K562 (cell line): ENCODE measurements around the gene PLXNB3. TPM values are rescaled to one million over a fixed set of nuclear protein-coding genes. Genes with fewer than 3 reads are reported as not detected.
"Not testable (repeated sequence)": the region's sequence is repeated elsewhere in the genome, so short reads cannot be mapped to it uniquely, and the experiment has no call there.

Source experiments
- ATAC-seq: fragments of 200-7000 bp; cut with Tn5 transposase; 3 replicates; pipeline ENCODE4 v1.9.1; 2020; ENCODE audit warnings: moderate library complexity
- BruUV-seq: library from RNA; stranded (reverse); fragments of 400-500 nt; replicated peaks from 2 replicates; lab custom pipeline; 2021; lab: Mats Ljungman, UMichigan
- CTCF ChIA-PET: fragments of 300-600 bp; formaldehyde crosslinking; extraction: SDS; loops from one replicate; lab custom pipeline; 2021; ENCODE audit warnings: low intra/inter-chr PET ratio; lab: Yijun Ruan, JAX
- POLR2A ChIA-PET: fragments of 300-600, 350-650 bp; sonication (Branson Sonifier 250); formaldehyde crosslinking; extraction: SDS; loops from one replicate; lab custom pipeline; 2021; ENCODE audit warnings: antibody characterized with exemption, inconsistent platforms; lab: Yijun Ruan, JAX
- DNase-seq, 4 experiments: peaks; one replicate each; pipeline versions ENCODE4 v3.0.0 to v3.0.0-alpha.2; 2011 to 2018; ENCODE audit warnings: low spot score in 3 of 4, mixed read lengths in 3 of 4; ENCODE audit errors: extremely low read depth in 1 of 4
- FAIRE-seq: peaks from 2 replicates; lab custom pipeline; 2011; peaks lifted over from hg19 to GRCh38; lab: Jason Lieb, UNC
- H2AFZ ChIP-seq: 2 replicates; pipeline ENCODE4 v1.6.0; 2011; ENCODE audit warnings: low read depth, low read length, control low read depth, inconsistent platforms
- H3K27ac ChIP-seq: fragments of 200-600 bp; 3 replicates; pipeline ENCODE4 v1.8.0; 2011; ENCODE audit warnings: low read depth, mild to moderate bottlenecking, control low read depth, inconsistent platforms, low read length, moderate library complexity, mixed read lengths; ENCODE audit errors: extremely low read depth
- H3K27me3 ChIP-seq, 2 experiments: fragments of 300-600 bp in 1 of 2; 2 replicates in 1 of 2; 3 replicates in 1 of 2; pipeline versions ENCODE4 v1.6.0 to v1.8.0; 2011; ENCODE audit warnings: inconsistent platforms in 2 of 2, low read length in 2 of 2, mild to moderate bottlenecking in 1 of 2, mixed read lengths in 1 of 2, moderate library complexity in 1 of 2; ENCODE audit not compliant: control insufficient read depth in 2 of 2, insufficient read depth in 2 of 2
- H3K36me3 ChIP-seq: fragments of 300-600 bp; 3 replicates; pipeline ENCODE4 v1.8.0; 2011; ENCODE audit warnings: mild to moderate bottlenecking, low read length, inconsistent platforms; ENCODE audit not compliant: control insufficient read depth, insufficient read depth
- H3K4me1 ChIP-seq, 2 experiments: fragments of 200-600 bp in 1 of 2; replicated peaks in 1 of 2; 2 replicates in 1 of 2; 3 replicates in 1 of 2; pipeline versions ENCODE4 v1.5.1 to v1.8.0; 2011; ENCODE audit warnings: inconsistent platforms in 2 of 2, low read length in 2 of 2, mild to moderate bottlenecking in 1 of 2, mixed read lengths in 1 of 2, moderate library complexity in 1 of 2; ENCODE audit not compliant: control insufficient read depth in 2 of 2, insufficient read depth in 2 of 2
- H3K4me2 ChIP-seq: 2 replicates; pipeline ENCODE4 v1.6.1; 2011; ENCODE audit warnings: low read length, control low read depth, inconsistent platforms, mixed read lengths; ENCODE audit not compliant: insufficient read depth
- H3K4me3 ChIP-seq: fragments of 200-600 bp; sonication (generic), shearing (Covaris generic); 2 replicates; pipeline ENCODE4 v1.5.1; 2016; ENCODE audit warnings: control low read depth, inconsistent platforms
- H3K79me2 ChIP-seq: fragments of 200-600 bp; 3 replicates; pipeline ENCODE4 v1.8.0; 2011; ENCODE audit warnings: low read length, inconsistent platforms; ENCODE audit not compliant: control insufficient read depth, insufficient read depth
- H3K9ac ChIP-seq, 2 experiments: 2 replicates each; pipeline versions ENCODE4 v1.6.0 to v1.6.1; 2011; ENCODE audit warnings: low read depth in 2 of 2, low read length in 2 of 2, control low read depth in 1 of 2, inconsistent platforms in 1 of 2, mild to moderate bottlenecking in 1 of 2, mixed read lengths in 1 of 2; ENCODE audit not compliant: insufficient read depth in 1 of 2
- H3K9me1 ChIP-seq: one replicate; pipeline ENCODE4 v1.6.0; 2011; ENCODE audit warnings: inconsistent platforms, mild to moderate bottlenecking, low read length, moderate library complexity; ENCODE audit not compliant: control insufficient read depth, insufficient read depth
- H3K9me3 ChIP-seq: replicated peaks from 2 replicates; pipeline ENCODE4 v1.5.1; 2011; ENCODE audit warnings: low read depth, low read length, inconsistent platforms; ENCODE audit not compliant: control insufficient read depth, insufficient read depth
- H4K20me1 ChIP-seq: replicated peaks from 2 replicates; pipeline ENCODE4 v1.6.1; 2011; ENCODE audit warnings: low read length, inconsistent platforms, mixed read lengths; ENCODE audit not compliant: control insufficient read depth, insufficient read depth
- HDGF ChIP-seq: fragments of 450-650 bp; IDR thresholded peaks from 2 replicates; pipeline ENCODE4 v1.6.1; 2016
- PTTG1 ChIP-seq: fragments of 450-650 bp; IDR thresholded peaks from 2 replicates; pipeline ENCODE4 v1.6.1; 2016; ENCODE audit warnings: low read depth, mild to moderate bottlenecking, missing genetic modification characterization, missing compliant biosample characterization
- SRSF1 ChIP-seq: fragments of 200-400 bp; formaldehyde crosslinking; IDR thresholded peaks from 2 replicates; pipeline ENCODE4 v1.6.1; 2017; ENCODE audit warnings: mild to moderate bottlenecking, low read depth, low read length, moderate library complexity
- TEAD1 ChIP-seq, 2 experiments: fragments of 450-650 bp in 1 of 2; sonication (generic) in 1 of 2; formaldehyde crosslinking; IDR thresholded peaks; 2 replicates each; pipeline versions ENCODE4 v1.4.0 to v1.8.0; 2020 to 2022; ENCODE audit warnings: mild to moderate bottlenecking in 2 of 2, missing genetic modification reagents in 1 of 2
- U2AF2 ChIP-seq: fragments of 200-400 bp; formaldehyde crosslinking; optimal IDR thresholded peaks from 2 replicates; pipeline ENCODE3; 2017; ENCODE audit warnings: low read depth, mild to moderate bottlenecking, low read length
- ZFP30 ChIP-seq: fragments of 250-450 bp; sonication (Bioruptor Pico); IDR thresholded peaks from 2 replicates; pipeline ENCODE4 v1.8.0; 2022; ENCODE audit warnings: moderate library complexity, mild to moderate bottlenecking, inconsistent platforms, borderline replicate concordance
- WGBS: fragments of 100-300 bp; shearing (Covaris generic); methylation state at CpG from one replicate; pipeline ENCODE4 v1.1.6; 2016; ENCODE audit warnings: low coverage, mixed read lengths; ENCODE audit not compliant: insufficient coverage; ENCODE audit errors: missing lambda C conversion rate; 5-methylcytosine and 5-hydroxymethylcytosine counted together
- in situ Hi-C: fragments of 300-500 bp; cut with MboI; formaldehyde crosslinking; loops from 4 replicates; pipeline ENCODE4 v1.15.0; 2018; ENCODE audit warnings: inconsistent platforms, mixed read lengths
- intact Hi-C: fragments of 100-400 bp; cut with micrococcal nuclease; formaldehyde crosslinking; loops from 2 replicates; pipeline ENCODE4 v1.14.2; 2022
- polyA plus RNA-seq, 8 experiments: library from polyadenylated mRNA; depleted of rRNA in 4 of 8; stranded (reverse) in 5 of 8; unstranded in 3 of 8; fragments of >200 nt; fragmentation: Nextera tagmentation in 2 of 8; fragmentation: Illumina TruSeq in 1 of 8; extraction: Ambion mirVana in 2 of 8; extraction: Trizol in 1 of 8; gene quantifications; 2 replicates each; pipeline versions ENCODE4 v1.2.1 to v1.2.3, GENCODE V29; 2011 to 2014; ENCODE audit warnings: inconsistent platforms in 1 of 8, missing spikeins in 1 of 8
- total RNA-seq, 7 experiments: library from RNA; depleted of rRNA in 6 of 7; stranded (reverse); fragments of >200 nt in 6 of 7; fragmentation: Illumina TruSeq in 2 of 7; extraction: Trizol in 2 of 7; gene quantifications; 2 replicates each; pipeline versions ENCODE4 v1.2.1 to v1.2.3, GENCODE V29; 2011 to 2021; ENCODE audit warnings: low replicate concordance in 1 of 7

The PLXNB3 gene
- total and polyA plus RNA-seq, 9 of the 15 experiments (the other 6 are each of a cell fraction or from before 2014, with no cell fraction given), result 0.22 to 2.0 (median 1.4) TPM; not detected in 2

DNA sequence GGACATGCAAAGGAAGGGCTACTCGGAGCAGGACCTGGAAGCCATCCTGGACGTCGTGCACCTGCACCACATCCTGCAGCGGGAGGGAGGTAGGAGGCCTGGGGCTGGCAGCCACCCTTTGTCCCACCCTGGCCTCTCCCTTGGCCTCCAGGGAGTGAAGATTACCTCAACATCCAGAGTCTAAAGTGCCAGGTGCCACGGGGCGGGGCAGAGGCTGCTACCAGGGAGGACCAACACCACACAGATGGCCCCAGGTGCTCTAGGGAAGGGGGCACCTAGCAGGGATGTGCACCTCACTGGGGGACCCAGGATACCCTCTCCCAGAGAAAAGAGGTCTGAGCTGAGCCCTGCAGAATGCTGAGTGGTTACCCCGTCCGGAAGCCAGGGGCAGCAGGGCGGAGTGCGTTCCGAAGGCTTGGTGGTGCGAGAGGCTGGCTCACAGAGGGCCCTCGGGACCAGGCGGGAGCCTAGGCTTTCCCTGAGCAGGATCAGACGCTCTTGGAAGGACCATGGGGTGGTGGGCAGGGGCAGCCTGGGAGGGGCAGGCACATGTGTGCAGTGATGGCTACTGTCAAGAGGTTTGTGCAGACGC is 23.3 kb upstream of the PLXNB3 start (continued):
- TF ChIP-seq HDGF (no peak), PTTG1 (tag) (no peak), ZFP30 (no peak), TEAD1 (CRISPR knock-in tag; IDR thresholded peaks at IDR 0.05) (no peak)
- TF ChIP-seq, all 486 proteins: peak for 0

- Histone ChIP-seq H3K27me3 (no peaks in the 10 kb centered on the region), H3K4me3 (no peak overlapping the region), H3K27ac (no peak overlapping the region), H3K79me2 (no peaks in the 10 kb centered on the region), H3K4me1 (peaks cover 0 to 64% of the 10 kb centered on the region in 2 experiments; a peak in 3 of 5 replicates), H3K9me1 (no peaks in the 10 kb centered on the region), H2AFZ (no peak overlapping the region), H3K36me3 (no peaks in the 10 kb centered on the region; the same call in 2 of the 3 replicates), H3K9ac (no peak overlapping the region), H3K9me3 (no peaks in the 10 kb centered on the region), H3K4me2 (no peak overlapping the region), H4K20me1 (no peaks in the 10 kb centered on the region)
- ChIA-PET CTCF (no interaction called here), POLR2A (no interaction called here)
- in situ Hi-C loops, result no loop called here
- ATAC-seq, result no peak
- no TSS peak for BruUV-seq
- WGBS, result 62% methylated on average over 6 of the region's 14 CpGs
- intact Hi-C loops, result no loop called here
- TF ChIP-seq SRSF1 (no peak), U2AF2 (no peak)
- DNase-seq, result no peak
- FAIRE-seq, result no peak
These were observed 22.6 kb upstream of the PLXNB3 start for GRCh38 chrX:153741446-153741845.

GRCh38 chrX:153742111-153742510 is 21.9 kb upstream of the PLXNB3 start:
- FAIRE-seq, H3K4me3 ChIP-seq, H2AFZ ChIP-seq, ATAC-seq, H3K9me3 ChIP-seq, H3K36me3 ChIP-seq, H3K4me2 ChIP-seq, CTCF ChIA-PET, H3K9me1 ChIP-seq, in situ Hi-C loops, H3K79me2 ChIP-seq, intact Hi-C loops, DNase-seq, H3K9ac ChIP-seq, H4K20me1 ChIP-seq, BruUV-seq, H3K27me3 ChIP-seq: not testable (repeated sequence)
- H3K27ac ChIP-seq, result peak overlapping the region; percentile 46; the same call in 2 of the 3 replicates
- POLR2A ChIA-PET, result interaction anchor here (0.6 kb wide), 1 partner anchor 29 kb away, joined by 3 read pairs; no protein-coding TSS in a partner anchor
- WGBS, result 94% methylated on average over 3 of the region's 14 CpGs
- peaks cover 0 to 58% of the 10 kb centered on the region in 2 experiments; a peak in 3 of 5 replicates for H3K4me1 ChIP-seq
